ENCODE measurements around the gene HECW1. TPM values are rescaled to one million over a fixed set of nuclear protein-coding genes. Genes with fewer than 3 reads are reported as not detected.

HECW1 gene
- total and polyA plus RNA-seq, 5 donors: 0.16 TPM; not detected in 4

- Histone ChIP-seq H3K27me3 (ENCODE audit: control insufficient read depth, insufficient read depth) (no peaks in the 10 kb centered on the region), H3K4me1 (ENCODE audit: control insufficient read depth, insufficient read depth, low read length) (no peaks in the 10 kb centered on the region), H3K4me3 (ENCODE audit: low read length) (no peak overlapping the region), H3K27ac (ENCODE audit: low read length) (no peak overlapping the region), H3K9me3 (ENCODE audit: control insufficient read depth, low read length) (no peaks in the 10 kb centered on the region)
- ATAC-seq (no peak), DNase-seq (no peak)
- intact Hi-C loops (cut with DNase I): no loop called here
Measured at GRCh38 chr7:43148161-43148731, 35.8 kb downstream of the HECW1 start.

- H3K27ac ChIP-seq (ENCODE audit: low read length): no peak overlapping the region
- H3K27me3 ChIP-seq (ENCODE audit: control insufficient read depth, insufficient read depth): no peaks in the 10 kb centered on the region
- ATAC-seq (no peak), DNase-seq (no peak)
- intact Hi-C loops (cut with DNase I): no loop called here
- H3K4me1 ChIP-seq (ENCODE audit: control insufficient read depth, insufficient read depth, low read length): no peaks in the 10 kb centered on the region
- no peaks in the 10 kb centered on the region for H3K9me3 ChIP-seq (ENCODE audit: control insufficient read depth, low read length)
- no peak overlapping the region for H3K4me3 ChIP-seq (ENCODE audit: low read length)
- 85% methylated on average over 1 of the region's 1 CpG for WGBS
Measured at GRCh38 chr7:43151076-43151475, 38.6 kb downstream of the HECW1 start.

GRCh38 chr7:43152696-43153095, 40.2 kb downstream of the HECW1 start:
- no peak for DNase-seq
- Histone ChIP-seq H3K4me1 (ENCODE audit: control insufficient read depth, insufficient read depth, low read length) (no peaks in the 10 kb centered on the region), H3K9me3 (ENCODE audit: control insufficient read depth, low read length) (no peaks in the 10 kb centered on the region), H3K27ac (ENCODE audit: low read length) (no peak overlapping the region), H3K27me3 (ENCODE audit: control insufficient read depth, insufficient read depth) (no peaks in the 10 kb centered on the region), H3K4me3 (ENCODE audit: low read length) (no peak overlapping the region)
- 56% methylated on average over 6 of the region's 6 CpGs for WGBS
- intact Hi-C loops (cut with DNase I): no loop called here
- ATAC-seq: no peak

GRCh38 chr7:43155636-43156035, 43.2 kb downstream of the HECW1 start:
- Histone ChIP-seq H3K27ac (ENCODE audit: low read length) (no peak overlapping the region), H3K4me1 (ENCODE audit: control insufficient read depth, insufficient read depth, low read length) (no peaks in the 10 kb centered on the region), H3K9me3 (ENCODE audit: control insufficient read depth, low read length) (no peaks in the 10 kb centered on the region), H3K4me3 (ENCODE audit: low read length) (no peak overlapping the region), H3K27me3 (ENCODE audit: control insufficient read depth, insufficient read depth) (no peaks in the 10 kb centered on the region)
- 73% methylated on average over 4 of the region's 4 CpGs for WGBS
- ATAC-seq: no peak
- DNase-seq: no peak
- intact Hi-C loops (cut with DNase I): no loop called here

- Histone ChIP-seq H3K9me3 (ENCODE audit: control insufficient read depth, low read length) (no peaks in the 10 kb centered on the region), H3K4me1 (ENCODE audit: control insufficient read depth, insufficient read depth, low read length) (no peaks in the 10 kb centered on the region), H3K27ac (ENCODE audit: low read length) (no peak overlapping the region), H3K27me3 (ENCODE audit: control insufficient read depth, insufficient read depth) (no peaks in the 10 kb centered on the region), H3K4me3 (ENCODE audit: low read length) (no peak overlapping the region)
- intact Hi-C loops (cut with DNase I): no loop called here
- DNase-seq (no peak), ATAC-seq (no peak)
- WGBS: 93% methylated on average over 3 of the region's 3 CpGs
Measured at GRCh38 chr7:43163885-43164284, 51.4 kb downstream of the HECW1 start.

GRCh38 chr7:43164757-43165156, 52.3 kb downstream of the HECW1 start:
- intact Hi-C loops (cut with DNase I): no loop called here

GRCh38 chr7:43166686-43167085, 54.2 kb downstream of the HECW1 start:
- no peak overlapping the region for H3K27ac ChIP-seq (ENCODE audit: low read length)
- H3K4me3 ChIP-seq (ENCODE audit: low read length): no peak overlapping the region
- WGBS: 86% methylated on average over 3 of the region's 3 CpGs
- DNase-seq (no peak), ATAC-seq (no peak)
- intact Hi-C loops (cut with DNase I): no loop called here
- no peaks in the 10 kb centered on the region for H3K4me1 ChIP-seq (ENCODE audit: control insufficient read depth, insufficient read depth, low read length)
- H3K27me3 ChIP-seq (ENCODE audit: control insufficient read depth, insufficient read depth): no peaks in the 10 kb centered on the region
- no peaks in the 10 kb centered on the region for H3K9me3 ChIP-seq (ENCODE audit: control insufficient read depth, low read length)

More at GRCh38 chr7:43164757-43165156, 52.3 kb downstream of the HECW1 start:
- Histone ChIP-seq H3K4me3 (ENCODE audit: low read length) (no peak overlapping the region), H3K27me3 (ENCODE audit: control insufficient read depth, insufficient read depth) (no peaks in the 10 kb centered on the region), H3K27ac (ENCODE audit: low read length) (no peak overlapping the region), H3K9me3 (ENCODE audit: control insufficient read depth, low read length) (no peaks in the 10 kb centered on the region), H3K4me1 (ENCODE audit: control insufficient read depth, insufficient read depth, low read length) (no peaks in the 10 kb centered on the region)
- ATAC-seq (peak in 1 of 2 donors; percentile 43), DNase-seq (no peak)
- 73% methylated on average over 4 of the region's 4 CpGs for WGBS

GRCh38 chr7:43169076-43169475, 56.6 kb downstream of the HECW1 start:
- no peaks in the 10 kb centered on the region for H3K4me1 ChIP-seq (ENCODE audit: control insufficient read depth, insufficient read depth, low read length)
- H3K9me3 ChIP-seq (ENCODE audit: control insufficient read depth, low read length): no peaks in the 10 kb centered on the region
- DNase-seq (no peak), ATAC-seq (no peak)
- H3K27ac ChIP-seq (ENCODE audit: low read length): no peak overlapping the region
- WGBS: 90% methylated on average over 3 of the region's 3 CpGs
- intact Hi-C loops (cut with DNase I): no loop called here
- H3K4me3 ChIP-seq (ENCODE audit: low read length): no peak overlapping the region
- H3K27me3 ChIP-seq (ENCODE audit: control insufficient read depth, insufficient read depth): no peaks in the 10 kb centered on the region

GRCh38 chr7:43170571-43170970, 58.1 kb downstream of the HECW1 start:
- DNase-seq: no peak
- intact Hi-C loops (cut with DNase I): no loop called here
- no peak for ATAC-seq
- H3K4me1 ChIP-seq (ENCODE audit: control insufficient read depth, insufficient read depth, low read length): no peaks in the 10 kb centered on the region
- no peaks in the 10 kb centered on the region for H3K27me3 ChIP-seq (ENCODE audit: control insufficient read depth, insufficient read depth)
- no peak overlapping the region for H3K4me3 ChIP-seq (ENCODE audit: low read length)
- H3K27ac ChIP-seq (ENCODE audit: low read length): no peak overlapping the region
- 53% methylated on average over 3 of the region's 3 CpGs for WGBS
- no peaks in the 10 kb centered on the region for H3K9me3 ChIP-seq (ENCODE audit: control insufficient read depth, low read length)

- WGBS: 76% methylated on average over 10 of the region's 10 CpGs
- Histone ChIP-seq H3K9me3 (ENCODE audit: control insufficient read depth, low read length) (no peaks in the 10 kb centered on the region), H3K27ac (ENCODE audit: low read length) (no peak overlapping the region), H3K27me3 (ENCODE audit: control insufficient read depth, insufficient read depth) (no peaks in the 10 kb centered on the region), H3K4me3 (ENCODE audit: low read length) (no peak overlapping the region), H3K4me1 (ENCODE audit: control insufficient read depth, insufficient read depth, low read length) (no peaks in the 10 kb centered on the region)
- ATAC-seq (no peak), DNase-seq (no peak)
- intact Hi-C loops (cut with DNase I): no loop called here
Measured at GRCh38 chr7:43175570-43176200, 63.2 kb downstream of the HECW1 start.

GRCh38 chr7:43179393-43179792, 66.9 kb downstream of the HECW1 start:
- H3K9me3 ChIP-seq (ENCODE audit: control insufficient read depth, low read length): no peaks in the 10 kb centered on the region
- intact Hi-C loops (cut with DNase I): no loop called here

More at GRCh38 chr7:43179393-43179792, 66.9 kb downstream of the HECW1 start:
- Histone ChIP-seq H3K4me3 (ENCODE audit: low read length) (no peak overlapping the region), H3K27ac (ENCODE audit: low read length) (no peak overlapping the region), H3K27me3 (ENCODE audit: control insufficient read depth, insufficient read depth) (no peaks in the 10 kb centered on the region), H3K4me1 (ENCODE audit: control insufficient read depth, insufficient read depth, low read length) (no peaks in the 10 kb centered on the region)
- WGBS: 57% methylated on average over 2 of the region's 2 CpGs
- no peak for ATAC-seq
- DNase-seq: no peak

Data from right cardiac atrium (tissue), 5 donors.